NCI-H69 (cell line): ENCODE measurements around the gene GPR27.

Experiments
- DNase-seq: peaks from one replicate; lab custom pipeline; 2025; lab: John Stamatoyannopoulos, UW

GPR27 gene

GRCh38 chr3:71753701-71754609 is at the start of gene GPR27:
GPR27 (plus strand) TSS chr3:71753855; CDS start chr3:71754050, 195 bp downstream.
- DNase-seq, result peak; percentile 62

GRCh38 chr3:71704915-71705314 is 48.7 kb upstream of the GPR27 start:
- DNase-seq, result no peak

- no peak for DNase-seq
These were observed 48.0 kb upstream of the GPR27 start for GRCh38 chr3:71705681-71706080.

GRCh38 chr3:71707595-71707994 is 46.1 kb upstream of the GPR27 start:
- DNase-seq, result no peak

GRCh38 chr3:71708476-71709105 is 45.1 kb upstream of the GPR27 start:
- DNase-seq, result no peak

GRCh38 chr3:71709908-71710511 is 43.6 kb upstream of the GPR27 start:
- no peak for DNase-seq

- DNase-seq, result peak; percentile 59
These were observed 42.7 kb upstream of the GPR27 start for GRCh38 chr3:71710906-71711494.

- DNase-seq, result peak; percentile 23
These were observed 40.6 kb upstream of the GPR27 start for GRCh38 chr3:71713041-71713440.

GRCh38 chr3:71714595-71714994 is 39.1 kb upstream of the GPR27 start:
- no peak for DNase-seq

GRCh38 chr3:71718072-71718471 is 35.6 kb upstream of the GPR27 start:
- DNase-seq, result no peak

GRCh38 chr3:71721002-71721401 is 32.7 kb upstream of the GPR27 start:
- no peak for DNase-seq

- DNase-seq, result no peak
These were observed 32.0 kb upstream of the GPR27 start for GRCh38 chr3:71721651-71722157.

GRCh38 chr3:71722693-71723092 is 31.0 kb upstream of the GPR27 start:
- no peak for DNase-seq

GRCh38 chr3:71723452-71724170 is 30.0 kb upstream of the GPR27 start:
- DNase-seq, result no peak

- no peak for DNase-seq
These were observed 29.5 kb upstream of the GPR27 start for GRCh38 chr3:71724171-71724453.

GRCh38 chr3:71724584-71725270 is 28.9 kb upstream of the GPR27 start:
- peak; percentile 41 for DNase-seq

GRCh38 chr3:71725271-71725991 is 28.2 kb upstream of the GPR27 start, which contains the start of gene EIF4E3:
EIF4E3 (minus strand) TSS chr3:71725402; CDS start chr3:71725367, 35 bp downstream.
- DNase-seq, result peak; percentile 60

- DNase-seq, result no peak
These were observed 27.5 kb upstream of the GPR27 start for GRCh38 chr3:71726146-71726545.

- DNase-seq, result peak; percentile 79
These were observed 24.9 kb upstream of the GPR27 start for GRCh38 chr3:71728632-71729342.

- DNase-seq, result no peak
These were observed 21.0 kb upstream of the GPR27 start for GRCh38 chr3:71732637-71733036.
